WI38 (cell line): Measurements from ENCODE around the gene MFSD11.
A peak's percentile ranks its signal among the peaks of the same experiment; 100 is the strongest.
"Not testable (repeated sequence)": the region's sequence is repeated elsewhere in the genome, so short reads cannot be mapped to it uniquely, and the experiment has no call there.

Source experiments
- H3K4me3 ChIP-seq: 2 replicates; pipeline ENCODE4 v1.5.1; 2011; ENCODE audit warnings: low read depth, mild to moderate bottlenecking, control low read depth, low read length
- CTCF ChIP-seq: IDR thresholded peaks from 2 replicates; pipeline ENCODE4 v1.5.1; 2012; ENCODE audit warnings: low read depth, mild to moderate bottlenecking, control low read depth, low read length

Gene MFSD11

GRCh38 chr17:76810956-76811355 is 73.0 kb downstream of the MFSD11 start:
- H3K4me3 ChIP-seq: no peak overlapping the region
- no peak for TF ChIP-seq CTCF

GRCh38 chr17:76811834-76812233 is 73.9 kb downstream of the MFSD11 start:
- TF ChIP-seq CTCF: no peak
- no peak overlapping the region for H3K4me3 ChIP-seq

GRCh38 chr17:76812263-76812662 is 74.3 kb downstream of the MFSD11 start:
- H3K4me3 ChIP-seq: no peak overlapping the region
- no peak for TF ChIP-seq CTCF

- no peak overlapping the region for H3K4me3 ChIP-seq
Measured at GRCh38 chr17:76812968-76813367, 75.0 kb downstream of the MFSD11 start.

GRCh38 chr17:76815907-76816589 is 78.1 kb downstream of the MFSD11 start:
- H3K4me3 ChIP-seq: not testable (repeated sequence)

More at GRCh38 chr17:76812968-76813367, 75.0 kb downstream of the MFSD11 start:
- no peak for TF ChIP-seq CTCF

- peak; percentile 69 for TF ChIP-seq CTCF
- H3K4me3 ChIP-seq: no peak overlapping the region
Measured at GRCh38 chr17:76816590-76817135, 78.7 kb downstream of the MFSD11 start.

GRCh38 chr17:76820039-76820438 is 82.1 kb downstream of the MFSD11 start:
- no peak overlapping the region for H3K4me3 ChIP-seq
- TF ChIP-seq CTCF: no peak

GRCh38 chr17:76820561-76820960 is 82.6 kb downstream of the MFSD11 start:
- no peak overlapping the region for H3K4me3 ChIP-seq
- TF ChIP-seq CTCF: no peak
